Ovary (tissue), 3 donors: ENCODE measurements around the gene ADD2.

Source experiments
- EP300 ChIP-seq: sonication (generic); formaldehyde crosslinking; IDR thresholded peaks from one replicate; pipeline ENCODE4 v1.6.1; 2017; ENCODE audit warnings: antibody characterized with exemption
- POLR2A ChIP-seq: fragments of 450-650 bp; IDR thresholded peaks from one replicate; pipeline ENCODE4 v1.6.1; 2017; ENCODE audit warnings: antibody characterized with exemption, mild to moderate bottlenecking, moderate library complexity
- TF ChIP-seq, protein P1 (sequence below), 3 donors: fragments of 450-650 bp in 2 of 3; fragments of 200-600 bp in 1 of 3; IDR thresholded peaks; one replicate each; pipeline versions ENCODE4 v1.5.1 to v1.8.0; 2016 to 2022; ENCODE audit warnings: antibody characterized with exemption in 3 of 3, mild to moderate bottlenecking in 1 of 3
- donor health status: DM: no; HTN: no; CAD: no.

DNA sequence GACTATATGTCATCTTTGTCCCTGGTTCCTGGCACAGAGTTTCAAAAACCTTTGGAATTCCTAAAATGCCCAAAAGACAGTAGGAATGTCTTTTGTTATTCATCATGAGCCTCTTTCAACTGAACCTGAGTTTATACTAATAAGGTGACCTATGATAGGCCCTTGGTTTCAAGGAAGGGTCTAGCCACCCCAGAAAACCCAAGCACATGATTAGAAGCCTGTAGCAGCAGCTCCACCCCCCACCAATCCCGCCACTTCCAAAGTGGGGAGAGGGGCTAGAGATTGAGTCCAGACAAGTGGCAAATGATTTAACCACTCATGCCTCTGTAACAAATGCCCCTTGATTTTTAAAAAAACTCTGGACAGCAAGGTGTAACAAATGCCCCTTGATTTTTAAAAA, 56.8 kb downstream of the ADD2 start:
- TF ChIP-seq, protein P1, sequence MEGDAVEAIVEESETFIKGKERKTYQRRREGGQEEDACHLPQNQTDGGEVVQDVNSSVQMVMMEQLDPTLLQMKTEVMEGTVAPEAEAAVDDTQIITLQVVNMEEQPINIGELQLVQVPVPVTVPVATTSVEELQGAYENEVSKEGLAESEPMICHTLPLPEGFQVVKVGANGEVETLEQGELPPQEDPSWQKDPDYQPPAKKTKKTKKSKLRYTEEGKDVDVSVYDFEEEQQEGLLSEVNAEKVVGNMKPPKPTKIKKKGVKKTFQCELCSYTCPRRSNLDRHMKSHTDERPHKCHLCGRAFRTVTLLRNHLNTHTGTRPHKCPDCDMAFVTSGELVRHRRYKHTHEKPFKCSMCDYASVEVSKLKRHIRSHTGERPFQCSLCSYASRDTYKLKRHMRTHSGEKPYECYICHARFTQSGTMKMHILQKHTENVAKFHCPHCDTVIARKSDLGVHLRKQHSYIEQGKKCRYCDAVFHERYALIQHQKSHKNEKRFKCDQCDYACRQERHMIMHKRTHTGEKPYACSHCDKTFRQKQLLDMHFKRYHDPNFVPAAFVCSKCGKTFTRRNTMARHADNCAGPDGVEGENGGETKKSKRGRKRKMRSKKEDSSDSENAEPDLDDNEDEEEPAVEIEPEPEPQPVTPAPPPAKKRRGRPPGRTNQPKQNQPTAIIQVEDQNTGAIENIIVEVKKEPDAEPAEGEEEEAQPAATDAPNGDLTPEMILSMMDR (IDR thresholded peaks at IDR 0.05) = no peak
- TF ChIP-seq EP300 = no peak
- no peak for TF ChIP-seq POLR2A
